ENCODE measurements around the gene DCAKD. TPM values are rescaled to one million over a fixed set of nuclear protein-coding genes. Genes with fewer than 3 reads are reported as not detected.

The DCAKD gene
- polyA plus RNA-seq, 1 donor from 2014 or later, result 68.5 TPM

DNA sequence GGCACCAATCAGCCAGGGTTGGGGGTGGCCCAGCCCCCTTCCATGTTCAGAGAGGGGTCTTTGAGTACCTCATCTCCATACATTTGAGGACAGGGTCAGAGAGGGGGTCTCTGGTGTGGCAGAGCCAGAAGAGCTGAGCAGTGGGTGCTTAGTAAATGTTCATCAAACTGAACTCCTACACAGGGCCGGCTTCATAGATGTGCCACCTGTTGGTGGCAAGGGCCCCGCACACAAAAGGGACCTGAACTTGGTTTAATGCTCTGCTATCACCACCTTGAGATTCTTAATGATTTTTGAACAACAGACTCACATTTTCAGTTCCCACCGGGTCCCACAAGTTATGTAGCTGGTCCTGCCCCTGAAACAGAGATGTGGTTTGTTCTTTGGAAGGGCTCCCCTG, 74.4 kb downstream of the DCAKD start:
- Histone ChIP-seq H3K27ac (ENCODE audit: low read length) (no peak overlapping the region), H3K36me3 (ENCODE audit: insufficient read depth, low read length) (no peaks in the 10 kb centered on the region), H3K79me2 (replicated peaks; ENCODE audit: insufficient read depth, low read length) (no peaks in the 10 kb centered on the region), H2AFZ (ENCODE audit: low read depth, low read length) (no peak overlapping the region), H3K27me3 (ENCODE audit: insufficient read depth, low read depth, low read length) (no peaks in the 10 kb centered on the region), H3F3A (ENCODE audit: insufficient read depth, low read length, poor library complexity, severe bottlenecking) (no peaks in the 10 kb centered on the region), H3K4me2 (ENCODE audit: low read length) (no peak overlapping the region), H3K9me3 (ENCODE audit: low read length) (no peaks in the 10 kb centered on the region), H3K9ac (ENCODE audit: low read length) (no peak overlapping the region), H4K20me1 (ENCODE audit: insufficient read depth) (no peaks in the 10 kb centered on the region), H3K9me2 (ENCODE audit: insufficient read depth, low read length) (no peaks in the 10 kb centered on the region), H3K4me3 (ENCODE audit: low read length) (no peak overlapping the region)
- TF ChIP-seq EP300 (conservative IDR thresholded peaks at IDR 0.05; ENCODE audit: poor library complexity, severe bottlenecking) (no peak), SMC3 (conservative IDR thresholded peaks at IDR 0.05; ENCODE audit: poor library complexity) (no peak), EZH2 (IDR thresholded peaks at IDR 0.05; ENCODE audit: borderline replicate concordance, insufficient read depth, low read length, poor library complexity, severe bottlenecking) (no peak), POLR2AphosphoS5 (IDR thresholded peaks at IDR 0.05) (no peak), TAF1 (IDR thresholded peaks at IDR 0.05; ENCODE audit: low read depth) (no peak), RAD21 (conservative IDR thresholded peaks at IDR 0.05) (no peak), MXI1 (conservative IDR thresholded peaks at IDR 0.05; ENCODE audit: poor library complexity, severe bottlenecking) (no peak)
- TF ChIP-seq, protein P1, sequence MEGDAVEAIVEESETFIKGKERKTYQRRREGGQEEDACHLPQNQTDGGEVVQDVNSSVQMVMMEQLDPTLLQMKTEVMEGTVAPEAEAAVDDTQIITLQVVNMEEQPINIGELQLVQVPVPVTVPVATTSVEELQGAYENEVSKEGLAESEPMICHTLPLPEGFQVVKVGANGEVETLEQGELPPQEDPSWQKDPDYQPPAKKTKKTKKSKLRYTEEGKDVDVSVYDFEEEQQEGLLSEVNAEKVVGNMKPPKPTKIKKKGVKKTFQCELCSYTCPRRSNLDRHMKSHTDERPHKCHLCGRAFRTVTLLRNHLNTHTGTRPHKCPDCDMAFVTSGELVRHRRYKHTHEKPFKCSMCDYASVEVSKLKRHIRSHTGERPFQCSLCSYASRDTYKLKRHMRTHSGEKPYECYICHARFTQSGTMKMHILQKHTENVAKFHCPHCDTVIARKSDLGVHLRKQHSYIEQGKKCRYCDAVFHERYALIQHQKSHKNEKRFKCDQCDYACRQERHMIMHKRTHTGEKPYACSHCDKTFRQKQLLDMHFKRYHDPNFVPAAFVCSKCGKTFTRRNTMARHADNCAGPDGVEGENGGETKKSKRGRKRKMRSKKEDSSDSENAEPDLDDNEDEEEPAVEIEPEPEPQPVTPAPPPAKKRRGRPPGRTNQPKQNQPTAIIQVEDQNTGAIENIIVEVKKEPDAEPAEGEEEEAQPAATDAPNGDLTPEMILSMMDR (IDR thresholded peaks at IDR 0.05; ENCODE audit: poor library complexity, severe bottlenecking), result no peak
- TF ChIP-seq, protein P2, sequence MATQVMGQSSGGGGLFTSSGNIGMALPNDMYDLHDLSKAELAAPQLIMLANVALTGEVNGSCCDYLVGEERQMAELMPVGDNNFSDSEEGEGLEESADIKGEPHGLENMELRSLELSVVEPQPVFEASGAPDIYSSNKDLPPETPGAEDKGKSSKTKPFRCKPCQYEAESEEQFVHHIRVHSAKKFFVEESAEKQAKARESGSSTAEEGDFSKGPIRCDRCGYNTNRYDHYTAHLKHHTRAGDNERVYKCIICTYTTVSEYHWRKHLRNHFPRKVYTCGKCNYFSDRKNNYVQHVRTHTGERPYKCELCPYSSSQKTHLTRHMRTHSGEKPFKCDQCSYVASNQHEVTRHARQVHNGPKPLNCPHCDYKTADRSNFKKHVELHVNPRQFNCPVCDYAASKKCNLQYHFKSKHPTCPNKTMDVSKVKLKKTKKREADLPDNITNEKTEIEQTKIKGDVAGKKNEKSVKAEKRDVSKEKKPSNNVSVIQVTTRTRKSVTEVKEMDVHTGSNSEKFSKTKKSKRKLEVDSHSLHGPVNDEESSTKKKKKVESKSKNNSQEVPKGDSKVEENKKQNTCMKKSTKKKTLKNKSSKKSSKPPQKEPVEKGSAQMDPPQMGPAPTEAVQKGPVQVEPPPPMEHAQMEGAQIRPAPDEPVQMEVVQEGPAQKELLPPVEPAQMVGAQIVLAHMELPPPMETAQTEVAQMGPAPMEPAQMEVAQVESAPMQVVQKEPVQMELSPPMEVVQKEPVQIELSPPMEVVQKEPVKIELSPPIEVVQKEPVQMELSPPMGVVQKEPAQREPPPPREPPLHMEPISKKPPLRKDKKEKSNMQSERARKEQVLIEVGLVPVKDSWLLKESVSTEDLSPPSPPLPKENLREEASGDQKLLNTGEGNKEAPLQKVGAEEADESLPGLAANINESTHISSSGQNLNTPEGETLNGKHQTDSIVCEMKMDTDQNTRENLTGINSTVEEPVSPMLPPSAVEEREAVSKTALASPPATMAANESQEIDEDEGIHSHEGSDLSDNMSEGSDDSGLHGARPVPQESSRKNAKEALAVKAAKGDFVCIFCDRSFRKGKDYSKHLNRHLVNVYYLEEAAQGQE (IDR thresholded peaks at IDR 0.05; ENCODE audit: borderline replicate concordance), result no peak

DNA sequence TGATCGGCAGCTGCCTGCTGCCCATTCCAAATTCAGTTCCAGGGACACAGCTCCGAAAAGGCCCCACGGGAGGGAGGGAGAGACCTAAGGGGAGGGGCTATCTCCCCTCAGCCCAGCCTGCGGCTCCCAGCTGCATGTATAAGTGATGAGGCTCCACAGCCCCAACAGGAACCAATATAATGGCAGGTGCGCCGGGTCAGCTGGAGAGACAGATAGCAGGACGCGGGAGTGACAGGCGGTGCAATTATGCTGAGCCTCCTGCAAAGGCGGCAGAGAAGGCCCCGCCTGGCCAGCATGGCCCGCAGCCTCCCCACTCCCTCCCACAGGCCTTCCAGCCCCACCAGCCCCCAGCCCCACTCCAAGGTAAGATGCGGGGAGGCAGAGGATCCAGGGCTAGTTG, 75.2 kb downstream of the DCAKD start:
- no peak overlapping the region for H3K4me2 ChIP-seq (ENCODE audit: low read length)
- H2AFZ ChIP-seq (ENCODE audit: low read depth, low read length), result no peak overlapping the region
- TF ChIP-seq POLR2AphosphoS5 (IDR thresholded peaks at IDR 0.05), result no peak
- TF ChIP-seq, protein P2 (IDR thresholded peaks at IDR 0.05; ENCODE audit: borderline replicate concordance), result no peak
- TF ChIP-seq, protein P1 (IDR thresholded peaks at IDR 0.05; ENCODE audit: poor library complexity, severe bottlenecking), result no peak
- no peak for TF ChIP-seq MXI1 (conservative IDR thresholded peaks at IDR 0.05; ENCODE audit: poor library complexity, severe bottlenecking)
- TF ChIP-seq EZH2 (IDR thresholded peaks at IDR 0.05; ENCODE audit: borderline replicate concordance, insufficient read depth, low read length, poor library complexity, severe bottlenecking), result no peak
- H4K20me1 ChIP-seq (ENCODE audit: insufficient read depth), result no peaks in the 10 kb centered on the region
- no peaks in the 10 kb centered on the region for H3K36me3 ChIP-seq (ENCODE audit: insufficient read depth, low read length)
- no peaks in the 10 kb centered on the region for H3F3A ChIP-seq (ENCODE audit: insufficient read depth, low read length, poor library complexity, severe bottlenecking)
- H3K9me3 ChIP-seq (ENCODE audit: low read length), result no peaks in the 10 kb centered on the region
- H3K4me3 ChIP-seq (ENCODE audit: low read length), result no peak overlapping the region
- no peaks in the 10 kb centered on the region for H3K9me2 ChIP-seq (ENCODE audit: insufficient read depth, low read length)
- peaks cover 5% of the 10 kb centered on the region for H3K27me3 ChIP-seq (ENCODE audit: insufficient read depth, low read depth, low read length)
- no peak overlapping the region for H3K27ac ChIP-seq (ENCODE audit: low read length)
- H3K79me2 ChIP-seq (replicated peaks; ENCODE audit: insufficient read depth, low read length), result no peaks in the 10 kb centered on the region
- H3K9ac ChIP-seq (ENCODE audit: low read length), result no peak overlapping the region
